Esophagus muscularis mucosa (tissue), 4 donors: ENCODE measurements around the gene ADCY1. TPM values are rescaled to one million over a fixed set of nuclear protein-coding genes. Genes with fewer than 3 reads are reported as not detected.

ENCODE experiments used
- DNase-seq: peaks from one replicate; pipeline ENCODE4 v3.0.0-alpha.2; 2017; ENCODE audit errors: extremely low spot score
- H3K27ac ChIP-seq, 4 donors: fragments of 200-600 bp; sonication (generic); replicated peaks in 1 of 4; 1 replicate in 3 of 4; 2 replicates in 1 of 4; pipeline ENCODE4 v1.5.1; 2016 to 2019; ENCODE audit warnings: mild to moderate bottlenecking in 1 of 4
- H3K27me3 ChIP-seq, 4 donors: fragments of 200-600 bp; sonication (generic); one replicate each; pipeline versions ENCODE4 v1.5.1 to v1.6.0; 2016 to 2019
- H3K36me3 ChIP-seq, 4 donors: fragments of 200-600 bp; sonication (generic); one replicate each; pipeline ENCODE4 v1.5.1; 2016 to 2019
- H3K4me1 ChIP-seq, 4 donors: fragments of 200-600 bp; sonication (generic); one replicate each; pipeline ENCODE4 v1.5.1; 2016 to 2019
- H3K4me3 ChIP-seq, 4 donors: fragments of 200-600 bp; sonication (generic); 1 replicate in 2 of 4; 2 replicates in 2 of 4; pipeline ENCODE4 v1.5.1; 2016 to 2019; ENCODE audit warnings: mild to moderate bottlenecking in 4 of 4, moderate library complexity in 1 of 4
- H3K9me3 ChIP-seq, 4 donors: fragments of 200-600 bp; sonication (generic); 1 replicate in 3 of 4; 2 replicates in 1 of 4; pipeline ENCODE4 v1.5.1; 2016 to 2019
- CTCF ChIP-seq, 3 experiments: fragments of 200-600 bp in 2 of 3; fragments of 450-650 bp in 1 of 3; sonication (generic) in 2 of 3; IDR thresholded peaks; one replicate each; pipeline ENCODE4 v1.5.1; 2017 to 2019; ENCODE audit warnings: antibody characterized with exemption in 3 of 3, mild to moderate bottlenecking in 2 of 3, moderate library complexity in 1 of 3
- EP300 ChIP-seq: sonication (generic); formaldehyde crosslinking; IDR thresholded peaks from one replicate; pipeline ENCODE4 v1.6.1; 2017; ENCODE audit warnings: antibody characterized with exemption
- POLR2A ChIP-seq: fragments of 450-650 bp; IDR thresholded peaks from one replicate; pipeline ENCODE4 v1.6.1; 2017; ENCODE audit warnings: antibody characterized with exemption, moderate library complexity, mild to moderate bottlenecking, low read depth
- POLR2AphosphoS5 ChIP-seq, 2 donors: sonication (generic); formaldehyde crosslinking; IDR thresholded peaks; one replicate each; pipeline ENCODE4 v1.6.1; 2017; ENCODE audit warnings: antibody characterized with exemption in 2 of 2
- WGBS: methylation state at CpG from one replicate; pipeline ENCODE4 v1.1.5; 2018; 5-methylcytosine and 5-hydroxymethylcytosine counted together
- intact Hi-C: fragments of 100-400 bp; cut with DNase I; formaldehyde crosslinking; loops from one replicate; pipeline ENCODE4 v1.15.1; 2023
- total RNA-seq, 4 donors: library from RNA; depleted of rRNA; stranded (reverse); fragments of >200 nt; gene quantifications; one replicate each; pipeline versions ENCODE4 v1.1.0 to v1.2.1, GENCODE V29; 2016

The ADCY1 gene
- total RNA-seq, 4 donors from 2014 or later: 0.42 to 2.1 (median 1.2) TPM

GRCh38 chr7:45625714-45626440, 51.7 kb downstream of the ADCY1 start:
- no peak for TF ChIP-seq POLR2AphosphoS5 (IDR thresholded peaks at IDR 0.05)
- TF ChIP-seq EP300: no peak
- no peak for TF ChIP-seq POLR2A
- TF ChIP-seq CTCF (IDR thresholded peaks at IDR 0.05): no peak

DNA sequence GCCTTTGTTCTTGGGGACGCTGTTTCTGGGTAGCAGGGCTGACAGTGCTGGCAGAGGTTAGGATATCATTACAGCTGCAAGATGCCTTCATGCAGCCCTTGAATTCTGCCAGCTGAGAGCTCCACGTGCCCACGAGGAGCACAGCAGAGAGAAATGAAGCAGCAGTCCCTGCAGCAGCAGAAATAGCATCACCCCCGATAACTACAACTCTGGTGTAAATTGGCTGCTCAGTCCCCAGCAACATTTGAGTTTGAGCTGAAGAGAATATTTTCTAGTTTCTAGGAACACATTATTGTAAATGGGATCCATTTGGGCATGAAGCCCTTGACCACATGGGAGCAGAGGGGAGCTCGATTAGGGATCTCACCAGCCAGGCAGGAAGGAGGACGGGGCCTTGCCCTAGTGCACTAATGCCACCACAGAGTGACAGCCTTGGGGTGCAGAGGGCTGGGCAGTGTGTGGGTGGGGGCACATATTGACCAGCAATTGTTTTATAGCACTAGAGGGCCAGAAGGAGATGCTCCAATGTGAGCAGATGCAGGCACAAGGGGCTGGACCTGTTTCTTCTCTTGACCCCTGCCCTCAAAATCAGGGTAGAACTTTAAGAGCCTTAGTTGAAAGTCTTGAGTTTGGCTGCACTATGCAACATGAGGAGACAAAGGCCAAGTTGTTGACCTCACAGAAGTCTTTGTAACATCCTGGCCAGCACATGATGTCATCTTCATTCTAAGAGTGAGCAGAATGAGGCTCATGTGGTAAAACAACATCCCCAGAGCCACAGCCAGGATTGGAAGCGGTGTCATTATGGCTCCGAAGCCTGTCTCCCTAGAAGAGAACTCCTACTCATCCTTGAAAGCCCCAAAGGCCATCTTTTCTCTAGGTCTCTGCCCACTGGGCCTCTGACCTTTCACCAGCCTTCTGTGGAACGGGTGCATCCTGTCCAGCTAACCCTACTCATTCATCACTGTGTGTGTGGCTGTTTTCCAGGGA, 52.6 kb downstream of the ADCY1 start:
- Histone ChIP-seq H3K4me1 (no peaks in the 10 kb centered on the region), H3K9me3 (peaks cover 0 to 12% (median 3%) of the 10 kb centered on the region in 4 donors), H3K4me3 (no peak overlapping the region), H3K36me3 (no peaks in the 10 kb centered on the region), H3K27ac (no peak overlapping the region), H3K27me3 (no peaks in the 10 kb centered on the region)
- TF ChIP-seq EP300: no peak
- no peak for TF ChIP-seq POLR2A
- no peak for TF ChIP-seq CTCF (IDR thresholded peaks at IDR 0.05)
- no peak for TF ChIP-seq POLR2AphosphoS5 (IDR thresholded peaks at IDR 0.05)
- no peak for DNase-seq
- WGBS: 86% methylated on average over 9 of the region's 9 CpGs
- intact Hi-C loops: no loop called here

More at GRCh38 chr7:45625714-45626440, 51.7 kb downstream of the ADCY1 start:
- H3K27ac ChIP-seq: no peak overlapping the region
- no peaks in the 10 kb centered on the region for H3K27me3 ChIP-seq
- no peak for DNase-seq
- 81% methylated on average over 10 of the region's 13 CpGs for WGBS
- intact Hi-C loops: no loop called here
- H3K36me3 ChIP-seq: no peaks in the 10 kb centered on the region
- H3K4me3 ChIP-seq: no peak overlapping the region
- H3K9me3 ChIP-seq: peaks cover 0 to 14% (median 10%) of the 10 kb centered on the region in 4 donors
- no peaks in the 10 kb centered on the region for H3K4me1 ChIP-seq

- intact Hi-C loops: no loop called here
- no peak overlapping the region for H3K4me3 ChIP-seq
- H3K27me3 ChIP-seq: no peaks in the 10 kb centered on the region
- DNase-seq: peak; percentile 89
- no peaks in the 10 kb centered on the region for H3K4me1 ChIP-seq
- H3K36me3 ChIP-seq: no peaks in the 10 kb centered on the region
- no peak for TF ChIP-seq POLR2A
- no peak for TF ChIP-seq POLR2AphosphoS5 (IDR thresholded peaks at IDR 0.05)
- no peak for TF ChIP-seq EP300
- TF ChIP-seq CTCF (IDR thresholded peaks at IDR 0.05): no peak
- H3K27ac ChIP-seq: no peak overlapping the region
- 92% methylated on average over 4 of the region's 8 CpGs for WGBS
- peaks cover 0 to 7% (median 0%) of the 10 kb centered on the region in 4 donors for H3K9me3 ChIP-seq
Measured at GRCh38 chr7:45627691-45628456, 53.7 kb downstream of the ADCY1 start.

- intact Hi-C loops: no loop called here
- Histone ChIP-seq H3K4me3 (no peak overlapping the region), H3K27me3 (no peaks in the 10 kb centered on the region), H3K27ac (no peak overlapping the region), H3K36me3 (no peaks in the 10 kb centered on the region), H3K9me3 (peaks cover 0 to 7% (median 0%) of the 10 kb centered on the region in 4 donors), H3K4me1 (no peaks in the 10 kb centered on the region)
- DNase-seq: no peak
- TF ChIP-seq CTCF (IDR thresholded peaks at IDR 0.05) (no peak), POLR2AphosphoS5 (IDR thresholded peaks at IDR 0.05) (no peak), POLR2A (no peak)
- WGBS: 97% methylated on average over 1 of the region's 1 CpG
Measured at GRCh38 chr7:45631569-45631968, 57.4 kb downstream of the ADCY1 start.
